Astrocyte (in vitro differentiated cells and primary cell): ENCODE results near the gene ARHGAP28.

Experiments
- EZH2 ChIP-seq: IDR thresholded peaks from 2 replicates; pipeline ENCODE4 v1.6.1; 2012; ENCODE audit warnings: mild to moderate bottlenecking, low read length, inconsistent platforms; ENCODE audit not compliant: insufficient read depth
- TF ChIP-seq, protein P1 (sequence below): IDR thresholded peaks from 2 replicates; pipeline ENCODE4 v1.5.1; 2011; ENCODE audit warnings: low read depth, mild to moderate bottlenecking, inconsistent platforms, low read length, moderate library complexity; ENCODE audit not compliant: insufficient read depth

DNA sequence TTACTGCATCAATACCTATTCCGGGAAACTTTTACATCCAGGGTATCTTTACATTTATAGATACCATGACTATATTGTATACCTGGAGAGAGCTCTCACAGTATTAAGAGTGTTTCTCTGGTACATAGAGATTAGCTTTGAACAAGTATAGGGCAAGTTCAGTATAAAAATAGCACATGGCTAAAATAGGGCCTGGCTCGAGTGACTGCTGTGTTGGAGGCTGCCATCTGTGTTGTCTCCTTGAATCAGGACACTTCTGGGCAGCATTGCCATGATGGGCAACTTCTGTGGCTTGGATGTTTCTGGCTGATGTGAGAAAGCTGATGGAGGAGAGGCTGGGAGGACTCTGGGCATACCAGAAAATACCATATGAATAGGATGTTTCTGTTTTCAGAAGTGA lies 18.7 kb downstream of the ARHGAP28 start:
- TF ChIP-seq, protein P1, sequence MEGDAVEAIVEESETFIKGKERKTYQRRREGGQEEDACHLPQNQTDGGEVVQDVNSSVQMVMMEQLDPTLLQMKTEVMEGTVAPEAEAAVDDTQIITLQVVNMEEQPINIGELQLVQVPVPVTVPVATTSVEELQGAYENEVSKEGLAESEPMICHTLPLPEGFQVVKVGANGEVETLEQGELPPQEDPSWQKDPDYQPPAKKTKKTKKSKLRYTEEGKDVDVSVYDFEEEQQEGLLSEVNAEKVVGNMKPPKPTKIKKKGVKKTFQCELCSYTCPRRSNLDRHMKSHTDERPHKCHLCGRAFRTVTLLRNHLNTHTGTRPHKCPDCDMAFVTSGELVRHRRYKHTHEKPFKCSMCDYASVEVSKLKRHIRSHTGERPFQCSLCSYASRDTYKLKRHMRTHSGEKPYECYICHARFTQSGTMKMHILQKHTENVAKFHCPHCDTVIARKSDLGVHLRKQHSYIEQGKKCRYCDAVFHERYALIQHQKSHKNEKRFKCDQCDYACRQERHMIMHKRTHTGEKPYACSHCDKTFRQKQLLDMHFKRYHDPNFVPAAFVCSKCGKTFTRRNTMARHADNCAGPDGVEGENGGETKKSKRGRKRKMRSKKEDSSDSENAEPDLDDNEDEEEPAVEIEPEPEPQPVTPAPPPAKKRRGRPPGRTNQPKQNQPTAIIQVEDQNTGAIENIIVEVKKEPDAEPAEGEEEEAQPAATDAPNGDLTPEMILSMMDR = no peak
- TF ChIP-seq EZH2 = no peak
